ENCODE data around the gene KIRREL3. TPM values are rescaled to one million over a fixed set of nuclear protein-coding genes. Genes with fewer than 3 reads are reported as not detected.

Gene KIRREL3
- polyA plus RNA-seq, 1 of the 3 experiments (the other 2 are of a cell fraction), result 3.7 TPM

DNA sequence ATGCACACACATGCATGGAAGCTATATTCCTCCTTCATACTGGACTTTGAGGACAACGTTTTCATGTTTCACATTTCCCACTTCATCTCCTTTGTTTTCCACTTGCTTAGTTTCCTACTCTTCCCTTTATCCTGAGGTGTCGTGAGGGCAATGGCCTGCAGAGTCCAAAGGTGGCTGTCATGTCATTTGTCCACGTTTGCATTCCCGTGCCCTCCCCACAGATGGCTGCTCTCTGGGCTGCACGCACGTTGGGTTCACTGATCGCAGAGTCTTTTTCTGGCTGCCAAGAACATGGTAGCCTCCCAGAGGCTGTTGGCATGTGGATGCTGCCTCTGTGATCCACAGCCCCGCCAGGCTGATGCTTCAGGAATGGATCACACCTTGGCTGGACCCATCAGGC is 389.1 kb downstream of the KIRREL3 start:
- Histone ChIP-seq H3K36me3 (replicated peaks in 1 of 2; ENCODE audit: control insufficient read depth in 1 of 2, insufficient read depth in 2 of 2, low read length in 1 of 2) (no peaks in the 10 kb centered on the region), H4K20me1 (ENCODE audit: insufficient read depth) (no peaks in the 10 kb centered on the region), H3K4me1 (ENCODE audit: control insufficient read depth in 1 of 2, insufficient read depth in 2 of 2, low read depth in 1 of 2, low read length in 1 of 2) (peaks cover 0 to 23% of the 10 kb centered on the region in 2 experiments; a peak in 2 of 4 replicates), H3K79me2 (ENCODE audit: insufficient read depth) (no peaks in the 10 kb centered on the region), H3K9ac (no peak overlapping the region), H3K9me3 (no peaks in the 10 kb centered on the region), H3K4me3 (ENCODE audit: low read depth in 2 of 2, low read length in 1 of 2) (no peak overlapping the region), H2AFZ (ENCODE audit: low read depth) (no peak overlapping the region), H3K4me2 (no peak overlapping the region), H3F3A (replicated peaks; ENCODE audit: insufficient read depth) (no peaks in the 10 kb centered on the region), H3K27me3 (ENCODE audit: insufficient read depth) (no peaks in the 10 kb centered on the region), H3K9me2 (no peaks in the 10 kb centered on the region), H3K27ac (ENCODE audit: low read depth in 2 of 2, low read length in 1 of 2) (no peak overlapping the region)
- TF ChIP-seq, protein P1, sequence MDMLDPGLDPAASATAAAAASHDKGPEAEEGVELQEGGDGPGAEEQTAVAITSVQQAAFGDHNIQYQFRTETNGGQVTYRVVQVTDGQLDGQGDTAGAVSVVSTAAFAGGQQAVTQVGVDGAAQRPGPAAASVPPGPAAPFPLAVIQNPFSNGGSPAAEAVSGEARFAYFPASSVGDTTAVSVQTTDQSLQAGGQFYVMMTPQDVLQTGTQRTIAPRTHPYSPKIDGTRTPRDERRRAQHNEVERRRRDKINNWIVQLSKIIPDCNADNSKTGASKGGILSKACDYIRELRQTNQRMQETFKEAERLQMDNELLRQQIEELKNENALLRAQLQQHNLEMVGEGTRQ (IDR thresholded peaks at IDR 0.05; ENCODE audit: borderline replicate concordance, low read depth, low read length), result no peak
- TF ChIP-seq RXRA (IDR thresholded peaks at IDR 0.05; ENCODE audit: borderline replicate concordance, low read depth) (no peak), FOSL2 (IDR thresholded peaks at IDR 0.05; ENCODE audit: borderline replicate concordance, low read depth) (no peak), EZH2phosphoT487 (IDR thresholded peaks at IDR 0.05; ENCODE audit: borderline replicate concordance, low read depth) (no peak), FOXJ3 (CRISPR knock-in tag; IDR thresholded peaks at IDR 0.05) (no peak), GATA2 (CRISPR knock-in tag; IDR thresholded peaks at IDR 0.05) (no peak), NFIC (IDR thresholded peaks at IDR 0.05; ENCODE audit: borderline replicate concordance) (no peak), RFX5 (IDR thresholded peaks at IDR 0.05; ENCODE audit: low read length) (no peak)
- TF ChIP-seq, protein P2, sequence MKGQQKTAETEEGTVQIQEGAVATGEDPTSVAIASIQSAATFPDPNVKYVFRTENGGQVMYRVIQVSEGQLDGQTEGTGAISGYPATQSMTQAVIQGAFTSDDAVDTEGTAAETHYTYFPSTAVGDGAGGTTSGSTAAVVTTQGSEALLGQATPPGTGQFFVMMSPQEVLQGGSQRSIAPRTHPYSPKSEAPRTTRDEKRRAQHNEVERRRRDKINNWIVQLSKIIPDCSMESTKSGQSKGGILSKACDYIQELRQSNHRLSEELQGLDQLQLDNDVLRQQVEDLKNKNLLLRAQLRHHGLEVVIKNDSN (IDR thresholded peaks at IDR 0.05; ENCODE audit: borderline replicate concordance, low read depth), result no peak
- 82% methylated on average over 8 of the region's 8 CpGs for WGBS (ENCODE audit: low lambda C conversion rate)
- ChIA-PET CTCF (interaction anchor here (0.6 kb wide), 1 partner anchor 202 kb away, joined by 4 read pairs; no protein-coding TSS in a partner anchor), POLR2A (no interaction called here)
- DNase-seq, result no peak

DNA sequence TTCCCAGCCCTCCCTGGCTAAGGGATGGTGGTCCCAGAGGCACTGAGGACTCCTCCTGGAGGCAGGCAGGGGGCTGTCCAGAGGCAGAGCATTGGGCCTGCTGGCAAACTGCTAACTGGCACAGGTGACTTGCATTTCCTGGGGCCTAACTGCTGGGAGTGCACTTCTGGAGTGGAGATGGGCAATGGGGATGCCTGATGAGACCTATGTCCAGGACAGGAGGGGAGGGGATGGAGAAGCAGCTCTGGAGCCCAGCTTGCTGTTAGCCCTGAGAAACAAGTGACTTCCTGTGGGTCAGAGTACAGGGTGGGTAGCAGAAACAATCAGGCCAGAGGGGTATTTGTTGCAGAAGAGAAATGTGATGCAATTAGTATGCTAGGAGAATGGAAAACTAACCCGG is 391.9 kb downstream of the KIRREL3 start:
- H3K36me3 ChIP-seq (replicated peaks in 1 of 2; ENCODE audit: control insufficient read depth in 1 of 2, insufficient read depth in 2 of 2, low read length in 1 of 2), result no peaks in the 10 kb centered on the region
- POLR2A ChIA-PET, result no interaction called here
- H3K79me2 ChIP-seq (ENCODE audit: insufficient read depth), result no peaks in the 10 kb centered on the region
- CTCF ChIA-PET, result interaction anchor here (0.8 to 8.0 kb wide), 14 partner anchors 9 to 381 kb away, joined by 3 to 108 read pairs (median 6); no protein-coding TSS in a partner anchor
- H3K4me1 ChIP-seq (ENCODE audit: control insufficient read depth in 1 of 2, insufficient read depth in 2 of 2, low read depth in 1 of 2, low read length in 1 of 2), result peaks cover 0 to 23% of the 10 kb centered on the region in 2 experiments; a peak in 2 of 4 replicates
- no peak overlapping the region for H3K4me2 ChIP-seq
- no peak for DNase-seq
- no peak overlapping the region for H2AFZ ChIP-seq (ENCODE audit: low read depth)
- no peaks in the 10 kb centered on the region for H3K9me2 ChIP-seq
- H3K4me3 ChIP-seq (ENCODE audit: low read depth in 2 of 2, low read length in 1 of 2), result no peak overlapping the region
- no peaks in the 10 kb centered on the region for H3K27me3 ChIP-seq (ENCODE audit: insufficient read depth)
- no peak overlapping the region for H3K27ac ChIP-seq (ENCODE audit: low read depth in 2 of 2, low read length in 1 of 2)
- no peaks in the 10 kb centered on the region for H4K20me1 ChIP-seq (ENCODE audit: insufficient read depth)
- no peak overlapping the region for H3K9ac ChIP-seq
- TF ChIP-seq POLR2AphosphoS5 (IDR thresholded peaks at IDR 0.05; ENCODE audit: low read depth, low read length), result no peak
- no peak for TF ChIP-seq FOXJ3 (CRISPR knock-in tag; IDR thresholded peaks at IDR 0.05)
- TF ChIP-seq, protein P3, sequence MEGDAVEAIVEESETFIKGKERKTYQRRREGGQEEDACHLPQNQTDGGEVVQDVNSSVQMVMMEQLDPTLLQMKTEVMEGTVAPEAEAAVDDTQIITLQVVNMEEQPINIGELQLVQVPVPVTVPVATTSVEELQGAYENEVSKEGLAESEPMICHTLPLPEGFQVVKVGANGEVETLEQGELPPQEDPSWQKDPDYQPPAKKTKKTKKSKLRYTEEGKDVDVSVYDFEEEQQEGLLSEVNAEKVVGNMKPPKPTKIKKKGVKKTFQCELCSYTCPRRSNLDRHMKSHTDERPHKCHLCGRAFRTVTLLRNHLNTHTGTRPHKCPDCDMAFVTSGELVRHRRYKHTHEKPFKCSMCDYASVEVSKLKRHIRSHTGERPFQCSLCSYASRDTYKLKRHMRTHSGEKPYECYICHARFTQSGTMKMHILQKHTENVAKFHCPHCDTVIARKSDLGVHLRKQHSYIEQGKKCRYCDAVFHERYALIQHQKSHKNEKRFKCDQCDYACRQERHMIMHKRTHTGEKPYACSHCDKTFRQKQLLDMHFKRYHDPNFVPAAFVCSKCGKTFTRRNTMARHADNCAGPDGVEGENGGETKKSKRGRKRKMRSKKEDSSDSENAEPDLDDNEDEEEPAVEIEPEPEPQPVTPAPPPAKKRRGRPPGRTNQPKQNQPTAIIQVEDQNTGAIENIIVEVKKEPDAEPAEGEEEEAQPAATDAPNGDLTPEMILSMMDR (IDR thresholded peaks at IDR 0.05), result no peak
- TF ChIP-seq JUND (IDR thresholded peaks at IDR 0.05), result no peak
- TF ChIP-seq, protein P2 (IDR thresholded peaks at IDR 0.05; ENCODE audit: borderline replicate concordance, low read depth), result no peak
- TF ChIP-seq RFX5 (IDR thresholded peaks at IDR 0.05; ENCODE audit: low read length), result no peak
- TF ChIP-seq TEAD4 (IDR thresholded peaks at IDR 0.05; ENCODE audit: borderline replicate concordance, insufficient read depth), result no peak
- no peak for TF ChIP-seq NFIC (IDR thresholded peaks at IDR 0.05; ENCODE audit: borderline replicate concordance)
- TF ChIP-seq, protein P4, sequence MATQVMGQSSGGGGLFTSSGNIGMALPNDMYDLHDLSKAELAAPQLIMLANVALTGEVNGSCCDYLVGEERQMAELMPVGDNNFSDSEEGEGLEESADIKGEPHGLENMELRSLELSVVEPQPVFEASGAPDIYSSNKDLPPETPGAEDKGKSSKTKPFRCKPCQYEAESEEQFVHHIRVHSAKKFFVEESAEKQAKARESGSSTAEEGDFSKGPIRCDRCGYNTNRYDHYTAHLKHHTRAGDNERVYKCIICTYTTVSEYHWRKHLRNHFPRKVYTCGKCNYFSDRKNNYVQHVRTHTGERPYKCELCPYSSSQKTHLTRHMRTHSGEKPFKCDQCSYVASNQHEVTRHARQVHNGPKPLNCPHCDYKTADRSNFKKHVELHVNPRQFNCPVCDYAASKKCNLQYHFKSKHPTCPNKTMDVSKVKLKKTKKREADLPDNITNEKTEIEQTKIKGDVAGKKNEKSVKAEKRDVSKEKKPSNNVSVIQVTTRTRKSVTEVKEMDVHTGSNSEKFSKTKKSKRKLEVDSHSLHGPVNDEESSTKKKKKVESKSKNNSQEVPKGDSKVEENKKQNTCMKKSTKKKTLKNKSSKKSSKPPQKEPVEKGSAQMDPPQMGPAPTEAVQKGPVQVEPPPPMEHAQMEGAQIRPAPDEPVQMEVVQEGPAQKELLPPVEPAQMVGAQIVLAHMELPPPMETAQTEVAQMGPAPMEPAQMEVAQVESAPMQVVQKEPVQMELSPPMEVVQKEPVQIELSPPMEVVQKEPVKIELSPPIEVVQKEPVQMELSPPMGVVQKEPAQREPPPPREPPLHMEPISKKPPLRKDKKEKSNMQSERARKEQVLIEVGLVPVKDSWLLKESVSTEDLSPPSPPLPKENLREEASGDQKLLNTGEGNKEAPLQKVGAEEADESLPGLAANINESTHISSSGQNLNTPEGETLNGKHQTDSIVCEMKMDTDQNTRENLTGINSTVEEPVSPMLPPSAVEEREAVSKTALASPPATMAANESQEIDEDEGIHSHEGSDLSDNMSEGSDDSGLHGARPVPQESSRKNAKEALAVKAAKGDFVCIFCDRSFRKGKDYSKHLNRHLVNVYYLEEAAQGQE (IDR thresholded peaks at IDR 0.05; ENCODE audit: low read depth, low read length), result no peak
- TF ChIP-seq RXRA (IDR thresholded peaks at IDR 0.05; ENCODE audit: borderline replicate concordance, low read depth), result no peak
- TF ChIP-seq MXI1 (IDR thresholded peaks at IDR 0.05; ENCODE audit: low read depth, low read length), result no peak
- TF ChIP-seq ELF1 (IDR thresholded peaks at IDR 0.05), result no peak
- TF ChIP-seq SIN3A (IDR thresholded peaks at IDR 0.05; ENCODE audit: borderline replicate concordance, low read depth, low read length), result no peak
- WGBS (ENCODE audit: low lambda C conversion rate), result 90% methylated on average over 1 of the region's 1 CpG
- no peaks in the 10 kb centered on the region for H3F3A ChIP-seq (replicated peaks; ENCODE audit: insufficient read depth)
- H3K9me3 ChIP-seq, result no peaks in the 10 kb centered on the region

Measured in SK-N-SH (cell line).